Uterus (tissue), 2 donors: ENCODE measurements around the gene UNC93A.

Source experiments
- CTCF ChIP-seq, 4 experiments: fragments of 200-600 bp in 2 of 4; fragments of 450-650 bp in 2 of 4; sonication (generic) in 2 of 4; IDR thresholded peaks; one replicate each; pipeline ENCODE4 v1.5.1; 2016 to 2019; ENCODE audit warnings: antibody characterized with exemption in 4 of 4, mild to moderate bottlenecking in 2 of 4, moderate library complexity in 1 of 4
- POLR2A ChIP-seq, 2 donors: fragments of 450-650 bp; IDR thresholded peaks; one replicate each; pipeline ENCODE4 v1.6.1; 2016; ENCODE audit warnings: antibody characterized with exemption in 2 of 2, mild to moderate bottlenecking in 1 of 2, moderate library complexity in 1 of 2

DNA sequence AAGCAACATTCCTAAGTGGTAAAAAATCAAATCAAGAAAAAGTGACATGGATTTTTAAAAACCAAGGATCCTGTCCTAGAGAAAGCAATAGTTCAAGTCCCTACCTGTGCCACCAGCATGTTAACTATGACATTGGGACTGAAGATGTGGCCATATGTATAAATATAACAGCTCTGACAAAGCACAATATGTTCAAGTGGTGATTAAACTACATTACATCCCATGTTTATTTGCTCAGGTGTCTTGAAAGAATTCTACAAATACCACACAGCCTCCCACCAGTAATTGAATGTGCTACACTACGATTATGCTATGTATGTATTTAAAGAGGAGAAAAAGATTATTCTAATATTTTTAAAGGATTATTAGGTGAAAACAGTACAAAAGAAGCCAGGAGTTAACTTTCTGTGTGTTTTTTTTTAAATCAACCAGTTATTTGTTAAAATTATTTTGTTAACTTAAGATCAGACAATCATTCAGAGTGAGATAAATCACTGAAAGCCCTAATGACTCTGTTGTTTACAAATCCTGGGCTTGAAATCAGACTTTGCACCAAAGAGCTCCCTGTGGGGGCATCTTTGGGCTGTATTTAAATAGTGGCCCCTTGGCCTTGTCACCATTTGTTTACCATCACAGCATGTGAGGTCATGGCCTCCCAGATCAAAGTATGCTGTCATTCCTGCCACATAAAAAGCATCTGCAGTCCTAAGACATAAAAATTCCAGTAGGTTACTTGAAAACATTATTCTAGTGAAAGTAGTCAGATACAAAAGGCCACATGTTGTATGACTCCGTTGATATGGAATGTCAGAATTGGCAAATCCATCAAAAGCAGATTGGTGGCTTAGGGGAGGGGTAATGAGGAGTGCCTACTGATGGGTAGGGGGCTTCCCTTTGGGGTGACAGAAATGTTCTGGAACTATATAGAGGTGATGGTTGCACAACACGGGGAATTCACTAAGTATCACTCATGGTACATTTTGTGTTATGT, 50.8 kb downstream of the UNC93A start:
- TF ChIP-seq CTCF (IDR thresholded peaks at IDR 0.05) (no peak), POLR2A (IDR thresholded peaks at IDR 0.05) (no peak)
